Upper lobe of left lung (tissue), 4 donors: ENCODE data around the gene CNTNAP2.

Experiments
- POLR2A ChIP-seq, 4 donors: fragments of 450-650 bp; IDR thresholded peaks; one replicate each; pipeline ENCODE4 v1.5.1; 2016 to 2017; ENCODE audit warnings: antibody characterized with exemption in 4 of 4, mild to moderate bottlenecking in 2 of 4
- TF ChIP-seq, protein P1 (sequence below), 6 experiments: fragments of 450-650 bp in 4 of 6; fragments of 200-600 bp in 2 of 6; sonication (generic) in 2 of 6; IDR thresholded peaks; one replicate each; pipeline ENCODE4 v1.5.1; 2016 to 2019; ENCODE audit warnings: antibody characterized with exemption in 6 of 6

- TF ChIP-seq, protein P1, sequence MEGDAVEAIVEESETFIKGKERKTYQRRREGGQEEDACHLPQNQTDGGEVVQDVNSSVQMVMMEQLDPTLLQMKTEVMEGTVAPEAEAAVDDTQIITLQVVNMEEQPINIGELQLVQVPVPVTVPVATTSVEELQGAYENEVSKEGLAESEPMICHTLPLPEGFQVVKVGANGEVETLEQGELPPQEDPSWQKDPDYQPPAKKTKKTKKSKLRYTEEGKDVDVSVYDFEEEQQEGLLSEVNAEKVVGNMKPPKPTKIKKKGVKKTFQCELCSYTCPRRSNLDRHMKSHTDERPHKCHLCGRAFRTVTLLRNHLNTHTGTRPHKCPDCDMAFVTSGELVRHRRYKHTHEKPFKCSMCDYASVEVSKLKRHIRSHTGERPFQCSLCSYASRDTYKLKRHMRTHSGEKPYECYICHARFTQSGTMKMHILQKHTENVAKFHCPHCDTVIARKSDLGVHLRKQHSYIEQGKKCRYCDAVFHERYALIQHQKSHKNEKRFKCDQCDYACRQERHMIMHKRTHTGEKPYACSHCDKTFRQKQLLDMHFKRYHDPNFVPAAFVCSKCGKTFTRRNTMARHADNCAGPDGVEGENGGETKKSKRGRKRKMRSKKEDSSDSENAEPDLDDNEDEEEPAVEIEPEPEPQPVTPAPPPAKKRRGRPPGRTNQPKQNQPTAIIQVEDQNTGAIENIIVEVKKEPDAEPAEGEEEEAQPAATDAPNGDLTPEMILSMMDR (IDR thresholded peaks at IDR 0.05), result no peak
- no peak for TF ChIP-seq POLR2A (IDR thresholded peaks at IDR 0.05)
Measured at GRCh38 chr7:146791344-146792285, 675.0 kb downstream of the CNTNAP2 start.
